ENCODE results near the gene CHIT1. TPM values are rescaled to one million over a fixed set of nuclear protein-coding genes. Genes with fewer than 3 reads are reported as not detected.

CHIT1 gene
- total and polyA plus RNA-seq, 2 of the 13 experiments (the other 11 are each of a cell fraction or from before 2014, with no cell fraction given): not detected

GRCh38 chr1:203197625-203198024 is 31.8 kb downstream of the CHIT1 start:
- 43% methylated on average over 3 of the region's 3 CpGs for WGBS (ENCODE audit: low lambda C conversion rate)
- Histone ChIP-seq H3K4me3 (replicated peaks in 1 of 3; ENCODE audit: insufficient read depth in 1 of 3, low read depth in 2 of 3, low read length in 3 of 3) (no peak overlapping the region), H3K36me3 (replicated peaks in 1 of 2; ENCODE audit: control insufficient read depth in 1 of 2, insufficient read depth in 2 of 2, low read length in 2 of 2) (no peaks in the 10 kb centered on the region), H3K9me3 (ENCODE audit: low read length) (no peaks in the 10 kb centered on the region), H2AFZ (ENCODE audit: low read length) (no peak overlapping the region), H3K4me1 (ENCODE audit: insufficient read depth, low read length) (peaks cover 13% of the 10 kb centered on the region), H3K4me2 (ENCODE audit: low read depth, low read length) (no peak overlapping the region), H3K79me2 (ENCODE audit: insufficient read depth, low read length) (no peaks in the 10 kb centered on the region), H3K27me3 (ENCODE audit: control insufficient read depth in 1 of 2, insufficient read depth in 2 of 2, low read length in 2 of 2) (peaks cover 0 to 7% of the 10 kb centered on the region in 2 experiments; a peak in 1 of 5 replicates), H3K9ac (ENCODE audit: insufficient read depth, low read depth, low read length) (no peak overlapping the region), H4K20me1 (ENCODE audit: insufficient read depth, low read length) (no peaks in the 10 kb centered on the region), H3K27ac (ENCODE audit: extremely low read length, insufficient read depth, low read length) (no peak overlapping the region)
- no TSS peak for BruUV-seq (replicated peaks)
- no peak for DNase-seq (ENCODE audit: low spot score)
- in situ Hi-C loops (cut with HindIII; ENCODE audit: extremely low pct_ligation_motif_present, low pct_unique_long_range_greater_than_20kb) (no loop called here), intact Hi-C loops (cut with micrococcal nuclease; ENCODE audit: unreplicated experiment) (no loop called here)
- POLR2A ChIA-PET: no interaction called here
- no peak for ATAC-seq
- FAIRE-seq: no peak
- CTCF ChIA-PET (ENCODE audit: low intra/inter-chr PET ratio, low total read pairs): no interaction called here
- TF ChIP-seq HNF1B (CRISPR knock-in tag; IDR thresholded peaks at IDR 0.05): no peak
- TF ChIP-seq AHDC1 (CRISPR knock-in tag; IDR thresholded peaks at IDR 0.05; ENCODE audit: borderline replicate concordance): no peak
- no peak for TF ChIP-seq ZNF788 (CRISPR knock-in tag; IDR thresholded peaks at IDR 0.05; ENCODE audit: borderline replicate concordance)

Data from HepG2 (cell line).